Activated CD4-positive, alpha-beta T cell treated with anti-CD3 and anti-CD28 coated beads, Interleukin-2, amount 50 U/mL, for 48 hours (primary cell): ENCODE measurements around the gene SMOC2.
A peak's percentile ranks its signal among the peaks of the same experiment; 100 is the strongest.
"Not testable (repeated sequence)": the region's sequence is repeated elsewhere in the genome, so short reads cannot be mapped to it uniquely, and the experiment has no call there.

Experiments
- DNase-seq, 2 experiments: peaks; one replicate each; pipeline ENCODE4 v3.0.0-alpha.2; 2020

SMOC2 gene

GRCh38 chr6:168692193-168692914 lies 251.4 kb downstream of the SMOC2 start:
- DNase-seq, result no peak

GRCh38 chr6:168692915-168693257 lies 251.9 kb downstream of the SMOC2 start:
- DNase-seq, result not testable (repeated sequence)

GRCh38 chr6:168694797-168695196 lies 253.8 kb downstream of the SMOC2 start:
- DNase-seq, result not testable (repeated sequence)

- no peak for DNase-seq
Measured at GRCh38 chr6:168695701-168696100, 254.7 kb downstream of the SMOC2 start.

- no peak for DNase-seq
Measured at GRCh38 chr6:168698923-168699322, 257.9 kb downstream of the SMOC2 start.

- DNase-seq, result no peak
Measured at GRCh38 chr6:168699631-168700295, 258.8 kb downstream of the SMOC2 start.

- DNase-seq, result no peak
Measured at GRCh38 chr6:168700880-168701279, 259.9 kb downstream of the SMOC2 start.

GRCh38 chr6:168703990-168704389 lies 263.0 kb downstream of the SMOC2 start:
- DNase-seq, result no peak

- no peak for DNase-seq
Measured at GRCh38 chr6:168704678-168705077, 263.7 kb downstream of the SMOC2 start.

- not testable (repeated sequence) for DNase-seq
Measured at GRCh38 chr6:168705271-168705670, 264.3 kb downstream of the SMOC2 start.

GRCh38 chr6:168706471-168707177 lies 265.6 kb downstream of the SMOC2 start:
- no peak for DNase-seq

GRCh38 chr6:168708526-168708925 lies 267.5 kb downstream of the SMOC2 start:
- DNase-seq, result no peak

GRCh38 chr6:168708984-168709383 lies 268.0 kb downstream of the SMOC2 start:
- no peak for DNase-seq

- no peak for DNase-seq
Measured at GRCh38 chr6:168709390-168709789, 268.4 kb downstream of the SMOC2 start.

GRCh38 chr6:168709991-168710390 lies 269.0 kb downstream of the SMOC2 start:
- no peak for DNase-seq

GRCh38 chr6:168711049-168711640 lies 270.2 kb downstream of the SMOC2 start:
- no peak for DNase-seq

- no peak for DNase-seq
Measured at GRCh38 chr6:168711666-168712300, 270.8 kb downstream of the SMOC2 start.

- no peak for DNase-seq
Measured at GRCh38 chr6:168712993-168713392, 272.0 kb downstream of the SMOC2 start.

GRCh38 chr6:168713839-168714238 lies 272.9 kb downstream of the SMOC2 start:
- DNase-seq, result peak in 1 of 2 experiments; percentile 5

GRCh38 chr6:168714547-168715260 lies 273.7 kb downstream of the SMOC2 start:
- DNase-seq, result no peak

- no peak for DNase-seq
Measured at GRCh38 chr6:168715643-168716481, 274.9 kb downstream of the SMOC2 start.
